Upper lobe of left lung (tissue), 6 donors: Measurements from ENCODE around the gene ILF3. TPM values are rescaled to one million over a fixed set of nuclear protein-coding genes. Genes with fewer than 3 reads are reported as not detected.
A peak's percentile ranks its signal among the peaks of the same experiment; 100 is the strongest.

Experiments
- ATAC-seq, 2 donors: fragments of 200-7000 bp; cut with Tn5 transposase; one replicate each; pipeline ENCODE4 v1.9.1; 2022; ENCODE audit warnings: mild to moderate bottlenecking in 2 of 2, moderate library complexity in 2 of 2; ENCODE audit not compliant: low FRiP score in 2 of 2
- DNase-seq, 2 donors: peaks; one replicate each; pipeline ENCODE4 v3.0.0-alpha.2; 2019 to 2020
- H3K27ac ChIP-seq, 4 donors: fragments of 200-600 bp; sonication (generic); one replicate each; pipeline ENCODE4 v1.5.1; 2016 to 2019
- H3K27me3 ChIP-seq, 4 donors: fragments of 200-600 bp; sonication (generic); one replicate each; pipeline ENCODE4 v1.5.1; 2017 to 2019
- H3K36me3 ChIP-seq, 4 donors: fragments of 200-600 bp; sonication (generic); one replicate each; pipeline ENCODE4 v1.5.1; 2016 to 2019
- H3K4me1 ChIP-seq, 4 donors: fragments of 200-600 bp; sonication (generic); one replicate each; pipeline ENCODE4 v1.5.1; 2018 to 2019
- H3K4me3 ChIP-seq, 4 donors: fragments of 200-600 bp; sonication (generic); one replicate each; pipeline ENCODE4 v1.5.1; 2017 to 2019; ENCODE audit warnings: mild to moderate bottlenecking in 2 of 4, moderate library complexity in 1 of 4
- H3K9me3 ChIP-seq, 4 donors: fragments of 200-600 bp; sonication (generic); one replicate each; pipeline ENCODE4 v1.5.1; 2018 to 2019
- EP300 ChIP-seq, 4 donors: sonication (generic); formaldehyde crosslinking; IDR thresholded peaks; one replicate each; pipeline ENCODE4 v1.5.1; 2017; ENCODE audit warnings: antibody characterized with exemption in 4 of 4, control low read depth in 2 of 4
- POLR2A ChIP-seq, 4 donors: fragments of 450-650 bp; IDR thresholded peaks; one replicate each; pipeline ENCODE4 v1.5.1; 2016 to 2017; ENCODE audit warnings: antibody characterized with exemption in 4 of 4, mild to moderate bottlenecking in 2 of 4
- POLR2AphosphoS5 ChIP-seq, 2 donors: sonication (generic); formaldehyde crosslinking; IDR thresholded peaks; one replicate each; pipeline ENCODE4 v1.5.1; 2017; ENCODE audit warnings: antibody characterized with exemption in 2 of 2
- WGBS, 2 donors: methylation state at CpG; one replicate each; pipeline ENCODE4 v1.1.5; 2017 to 2018; 5-methylcytosine and 5-hydroxymethylcytosine counted together
- total RNA-seq, 6 donors: library from RNA; depleted of rRNA in 4 of 6; stranded (reverse); fragments of >200 nt in 4 of 6; gene quantifications; one replicate each; pipeline versions ENCODE4 v1.1.0 to v1.2.1, GENCODE V29; 2016 to 2021
- TF ChIP-seq, protein P1 (sequence below), 6 experiments: fragments of 450-650 bp in 4 of 6; fragments of 200-600 bp in 2 of 6; sonication (generic) in 2 of 6; IDR thresholded peaks; one replicate each; pipeline ENCODE4 v1.5.1; 2016 to 2019; ENCODE audit warnings: antibody characterized with exemption in 6 of 6
- donor health status: DM: no; HTN: no; CAD: no; lungs with moderate emphysema.
- donor health status: DM: no; HTN: yes; CAD: no; lungs with severe emphysema.

The ILF3 gene
- total RNA-seq, 6 donors from 2014 or later: 121 to 193 (median 169) TPM

GRCh38 chr19:10720607-10721125, 66.5 kb downstream of the ILF3 start:
- TF ChIP-seq EP300 (IDR thresholded peaks at IDR 0.05) (no peak), POLR2AphosphoS5 (IDR thresholded peaks at IDR 0.05) (no peak), POLR2A (IDR thresholded peaks at IDR 0.05) (no peak)
- TF ChIP-seq, protein P1, sequence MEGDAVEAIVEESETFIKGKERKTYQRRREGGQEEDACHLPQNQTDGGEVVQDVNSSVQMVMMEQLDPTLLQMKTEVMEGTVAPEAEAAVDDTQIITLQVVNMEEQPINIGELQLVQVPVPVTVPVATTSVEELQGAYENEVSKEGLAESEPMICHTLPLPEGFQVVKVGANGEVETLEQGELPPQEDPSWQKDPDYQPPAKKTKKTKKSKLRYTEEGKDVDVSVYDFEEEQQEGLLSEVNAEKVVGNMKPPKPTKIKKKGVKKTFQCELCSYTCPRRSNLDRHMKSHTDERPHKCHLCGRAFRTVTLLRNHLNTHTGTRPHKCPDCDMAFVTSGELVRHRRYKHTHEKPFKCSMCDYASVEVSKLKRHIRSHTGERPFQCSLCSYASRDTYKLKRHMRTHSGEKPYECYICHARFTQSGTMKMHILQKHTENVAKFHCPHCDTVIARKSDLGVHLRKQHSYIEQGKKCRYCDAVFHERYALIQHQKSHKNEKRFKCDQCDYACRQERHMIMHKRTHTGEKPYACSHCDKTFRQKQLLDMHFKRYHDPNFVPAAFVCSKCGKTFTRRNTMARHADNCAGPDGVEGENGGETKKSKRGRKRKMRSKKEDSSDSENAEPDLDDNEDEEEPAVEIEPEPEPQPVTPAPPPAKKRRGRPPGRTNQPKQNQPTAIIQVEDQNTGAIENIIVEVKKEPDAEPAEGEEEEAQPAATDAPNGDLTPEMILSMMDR (IDR thresholded peaks at IDR 0.05): no peak
- no peak for ATAC-seq
- WGBS, 2 donors: 88 to 89% methylated on average over 6 of the region's 6 CpGs
- Histone ChIP-seq H3K4me3 (peak overlapping the region in 2 of 4 donors; percentile 2 to 100), H3K27ac (peak overlapping the region; percentile 94 to 98 (median 96)), H3K9me3 (no peaks in the 10 kb centered on the region), H3K36me3 (peaks cover 0 to 33% (median 2%) of the 10 kb centered on the region in 4 donors), H3K4me1 (peaks cover 43 to 75% (median 59%) of the 10 kb centered on the region in 4 donors), H3K27me3 (no peaks in the 10 kb centered on the region)
- DNase-seq: no peak

DNA sequence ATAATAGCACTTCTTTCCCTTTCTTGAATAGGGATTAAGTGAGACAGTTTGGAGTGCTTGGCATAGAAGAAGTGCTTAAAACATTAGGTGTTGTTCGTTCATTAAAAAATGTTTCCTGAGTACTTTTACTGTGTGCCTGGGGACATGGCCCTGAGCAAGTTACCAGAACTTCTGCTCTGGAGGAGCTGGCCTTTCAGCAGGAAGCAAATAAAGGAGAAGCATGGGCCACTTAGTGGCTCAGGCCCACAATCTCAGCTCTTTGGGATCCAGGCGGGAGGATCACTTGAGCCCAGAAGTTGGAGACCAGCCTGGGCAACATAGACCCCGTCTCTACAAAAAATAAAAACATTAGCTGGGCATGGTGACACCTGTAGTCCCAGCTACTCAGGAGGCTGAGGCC, 69.4 kb downstream of the ILF3 start:
- Histone ChIP-seq H3K27me3 (no peaks in the 10 kb centered on the region), H3K4me1 (peaks cover 63 to 99% (median 84%) of the 10 kb centered on the region in 4 donors), H3K36me3 (peaks cover 0 to 33% (median 2%) of the 10 kb centered on the region in 4 donors), H3K9me3 (no peaks in the 10 kb centered on the region), H3K4me3 (no peak overlapping the region), H3K27ac (peak overlapping the region; percentile 19 to 98 (median 50))
- ATAC-seq (no peak), DNase-seq (peak in 1 of 2 donors; percentile 60)
- WGBS, 2 donors: 48 to 66% methylated on average over 3 of the region's 3 CpGs
- TF ChIP-seq POLR2AphosphoS5 (IDR thresholded peaks at IDR 0.05) (no peak), EP300 (IDR thresholded peaks at IDR 0.05) (no peak), POLR2A (IDR thresholded peaks at IDR 0.05) (no peak)
- TF ChIP-seq, protein P1 (IDR thresholded peaks at IDR 0.05): no peak

DNA sequence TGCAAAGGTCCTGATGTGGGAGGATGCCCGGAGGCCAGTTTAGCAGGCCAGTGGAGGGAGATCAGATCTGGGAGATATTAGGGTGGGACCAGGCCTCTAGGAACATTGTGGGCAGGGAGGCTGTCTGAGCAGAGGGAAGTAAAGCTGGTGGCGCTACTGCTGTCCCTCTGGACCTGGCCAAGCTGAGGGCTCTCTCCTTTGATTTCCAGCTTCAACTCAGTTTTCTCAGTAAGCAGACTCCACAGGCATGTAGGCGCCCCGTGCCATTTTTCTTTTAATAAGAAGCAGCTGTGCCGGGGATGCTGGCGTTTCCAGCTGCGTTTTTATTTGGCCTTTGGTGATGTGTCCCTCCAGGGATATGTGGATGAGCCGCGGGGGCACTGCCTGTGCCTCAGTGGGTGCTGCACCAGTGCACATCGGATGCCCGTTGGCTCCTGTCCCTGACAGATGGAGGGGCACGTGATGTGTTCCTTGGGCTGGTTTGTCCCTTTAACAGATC, 70.5 kb downstream of the ILF3 start:
- ATAC-seq: peak in 1 of 2 donors; percentile 20
- Histone ChIP-seq H3K27ac (peak overlapping the region in 3 of 4 donors; percentile 34 to 98 (median 65)), H3K4me3 (no peak overlapping the region), H3K9me3 (no peaks in the 10 kb centered on the region), H3K4me1 (peaks cover 59 to 99% (median 82%) of the 10 kb centered on the region in 4 donors), H3K36me3 (peaks cover 0 to 36% (median 2%) of the 10 kb centered on the region in 4 donors), H3K27me3 (no peaks in the 10 kb centered on the region)
- no peak for DNase-seq
- TF ChIP-seq POLR2AphosphoS5 (IDR thresholded peaks at IDR 0.05): no peak
- TF ChIP-seq EP300 (IDR thresholded peaks at IDR 0.05): no peak
- TF ChIP-seq POLR2A (IDR thresholded peaks at IDR 0.05): no peak
- TF ChIP-seq, protein P1 (IDR thresholded peaks at IDR 0.05): no peak
- WGBS, 2 donors: 78 to 89% methylated on average over 10 to 12 of the region's 12 CpGs

GRCh38 chr19:10725415-10725814, 71.3 kb downstream of the ILF3 start:
- Histone ChIP-seq H3K27me3 (no peaks in the 10 kb centered on the region), H3K4me3 (no peak overlapping the region), H3K9me3 (no peaks in the 10 kb centered on the region), H3K36me3 (peaks cover 0 to 37% (median 2%) of the 10 kb centered on the region in 4 donors), H3K27ac (peak overlapping the region in 3 of 4 donors; percentile 34 to 98 (median 65)), H3K4me1 (peaks cover 59 to 99% (median 82%) of the 10 kb centered on the region in 4 donors)
- WGBS, 2 donors: 79 to 86% methylated on average over 4 of the region's 4 CpGs
- DNase-seq: no peak
- no peak for ATAC-seq
- TF ChIP-seq POLR2AphosphoS5 (IDR thresholded peaks at IDR 0.05) (no peak), POLR2A (IDR thresholded peaks at IDR 0.05) (no peak), EP300 (IDR thresholded peaks at IDR 0.05) (no peak)
- TF ChIP-seq, protein P1 (IDR thresholded peaks at IDR 0.05): no peak
